AG04449 (cell line): Measurements from ENCODE around the gene TLDC2.

Experiments
- CTCF ChIA-PET: fragments of 350-600 bp; formaldehyde crosslinking; extraction: SDS; loops from one replicate; lab custom pipeline; 2021; ENCODE audit warnings: antibody characterized with exemption; lab: Yijun Ruan, JAX
- POLR2A ChIA-PET: fragments of 400-600, 350-600 bp; formaldehyde crosslinking; extraction: SDS; loops from one replicate; lab custom pipeline; 2020; ENCODE audit warnings: antibody characterized with exemption, inconsistent platforms; lab: Yijun Ruan, JAX
- DNase-seq: peaks from one replicate; pipeline ENCODE4 v3.0.0-alpha.2; 2010; ENCODE audit warnings: low read depth, low spot score
- H3K4me3 ChIP-seq: 2 replicates; pipeline ENCODE4 v1.5.1; 2011; ENCODE audit warnings: low read depth, mild to moderate bottlenecking, control low read depth, low read length
- TF ChIP-seq, protein P1 (sequence below): IDR thresholded peaks from one replicate; pipeline ENCODE4 v1.5.1; 2011; ENCODE audit warnings: mild to moderate bottlenecking, moderate library complexity, low read length, control low read depth, inconsistent platforms; ENCODE audit not compliant: insufficient read depth; ENCODE audit errors: missing control alignments

The TLDC2 gene

DNA sequence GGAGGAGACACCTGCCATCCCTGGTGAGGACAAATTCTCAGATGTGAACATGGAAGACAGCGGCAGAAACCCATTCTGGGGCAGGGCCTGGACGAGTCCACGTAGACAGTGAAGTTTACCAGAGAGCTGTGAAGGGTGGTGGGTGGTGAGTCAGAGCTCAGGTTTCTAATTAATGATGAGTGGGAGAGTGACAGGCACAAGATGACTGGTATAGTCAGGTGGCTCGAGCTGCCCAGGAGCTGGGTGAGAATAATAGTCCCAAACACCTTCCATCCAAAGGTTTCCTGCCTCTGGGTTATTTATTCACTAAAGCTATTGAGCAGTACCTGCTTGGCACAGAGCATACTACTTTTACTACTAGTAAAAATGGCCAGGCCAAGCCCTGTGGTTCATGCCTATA, 6.0 kb downstream of the TLDC2 start:
- CTCF ChIA-PET = interaction anchor here (0.6 to 3.2 kb wide), 10 partner anchors 8 to 269 kb away, joined by 3 to 12 read pairs (median 4); partner anchors contain the start of gene DSN1
- POLR2A ChIA-PET = no interaction called here
- H3K4me3 ChIP-seq = no peak overlapping the region
- TF ChIP-seq, protein P1, sequence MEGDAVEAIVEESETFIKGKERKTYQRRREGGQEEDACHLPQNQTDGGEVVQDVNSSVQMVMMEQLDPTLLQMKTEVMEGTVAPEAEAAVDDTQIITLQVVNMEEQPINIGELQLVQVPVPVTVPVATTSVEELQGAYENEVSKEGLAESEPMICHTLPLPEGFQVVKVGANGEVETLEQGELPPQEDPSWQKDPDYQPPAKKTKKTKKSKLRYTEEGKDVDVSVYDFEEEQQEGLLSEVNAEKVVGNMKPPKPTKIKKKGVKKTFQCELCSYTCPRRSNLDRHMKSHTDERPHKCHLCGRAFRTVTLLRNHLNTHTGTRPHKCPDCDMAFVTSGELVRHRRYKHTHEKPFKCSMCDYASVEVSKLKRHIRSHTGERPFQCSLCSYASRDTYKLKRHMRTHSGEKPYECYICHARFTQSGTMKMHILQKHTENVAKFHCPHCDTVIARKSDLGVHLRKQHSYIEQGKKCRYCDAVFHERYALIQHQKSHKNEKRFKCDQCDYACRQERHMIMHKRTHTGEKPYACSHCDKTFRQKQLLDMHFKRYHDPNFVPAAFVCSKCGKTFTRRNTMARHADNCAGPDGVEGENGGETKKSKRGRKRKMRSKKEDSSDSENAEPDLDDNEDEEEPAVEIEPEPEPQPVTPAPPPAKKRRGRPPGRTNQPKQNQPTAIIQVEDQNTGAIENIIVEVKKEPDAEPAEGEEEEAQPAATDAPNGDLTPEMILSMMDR = no peak
- DNase-seq = no peak

DNA sequence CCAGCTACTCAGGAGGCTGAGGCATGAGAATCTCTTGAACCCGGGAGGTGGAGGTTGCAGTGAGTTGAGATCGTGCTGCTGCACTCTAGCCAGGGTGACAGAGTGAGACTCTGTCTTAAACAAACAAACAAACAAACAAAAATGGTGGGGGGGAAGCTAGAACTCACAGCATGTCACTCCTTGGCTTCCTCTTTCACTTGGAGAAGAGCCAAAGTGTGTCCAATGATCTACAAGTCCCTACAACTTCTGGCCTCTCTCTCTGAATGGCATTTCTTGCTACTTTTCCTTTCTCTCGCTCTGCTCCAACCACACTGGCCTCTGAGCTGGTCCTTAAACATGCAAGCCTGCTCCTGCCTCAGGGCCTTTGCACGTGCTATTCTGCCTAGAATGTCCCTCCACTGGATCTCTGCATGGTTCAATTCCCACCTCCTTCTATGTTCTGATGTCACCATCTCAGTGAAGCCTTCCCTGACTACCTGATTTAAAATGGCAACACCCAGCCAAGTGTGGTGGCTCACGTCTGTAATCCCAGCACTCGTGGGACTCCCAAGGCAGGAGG, 8.1 kb downstream of the TLDC2 start:
- TF ChIP-seq, protein P1 = no peak
- DNase-seq = no peak
- ChIA-PET CTCF (interaction anchor here (0.9 to 3.2 kb wide), 11 partner anchors 9 to 273 kb away, joined by 3 to 12 read pairs (median 4); partner anchors contain the start of gene DSN1), POLR2A (interaction anchor here (0.6 kb wide), 1 partner anchor 14 kb away, joined by 3 read pairs; no protein-coding TSS in a partner anchor)
- no peak overlapping the region for H3K4me3 ChIP-seq

DNA sequence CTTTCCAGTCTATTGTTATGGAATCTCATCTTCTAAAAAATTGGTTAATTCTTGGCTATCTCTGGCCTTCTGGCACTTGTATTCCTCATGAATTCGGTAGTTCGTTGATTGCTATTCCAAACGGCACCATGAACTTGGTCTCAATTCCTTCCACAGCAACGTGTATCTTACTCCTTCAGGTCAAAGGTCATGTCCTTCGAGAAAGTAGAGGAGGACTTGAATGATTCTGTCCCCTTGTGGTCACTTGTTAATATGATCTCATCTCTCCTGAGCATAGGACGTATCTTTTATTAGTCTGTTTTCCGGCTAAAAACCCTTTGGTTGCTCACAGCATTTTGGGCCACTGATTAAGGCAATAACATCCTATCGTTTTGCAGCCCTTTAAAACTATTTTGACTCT, 9.4 kb downstream of the TLDC2 start:
- CTCF ChIA-PET = interaction anchor here (1.2 to 2.8 kb wide), 5 partner anchors 13 to 276 kb away, joined by 4 to 24 read pairs (median 5); a partner anchor contains a TSS
- no peak overlapping the region for H3K4me3 ChIP-seq
- TF ChIP-seq, protein P1 = no peak
- POLR2A ChIA-PET = no interaction called here
- no peak for DNase-seq

DNA sequence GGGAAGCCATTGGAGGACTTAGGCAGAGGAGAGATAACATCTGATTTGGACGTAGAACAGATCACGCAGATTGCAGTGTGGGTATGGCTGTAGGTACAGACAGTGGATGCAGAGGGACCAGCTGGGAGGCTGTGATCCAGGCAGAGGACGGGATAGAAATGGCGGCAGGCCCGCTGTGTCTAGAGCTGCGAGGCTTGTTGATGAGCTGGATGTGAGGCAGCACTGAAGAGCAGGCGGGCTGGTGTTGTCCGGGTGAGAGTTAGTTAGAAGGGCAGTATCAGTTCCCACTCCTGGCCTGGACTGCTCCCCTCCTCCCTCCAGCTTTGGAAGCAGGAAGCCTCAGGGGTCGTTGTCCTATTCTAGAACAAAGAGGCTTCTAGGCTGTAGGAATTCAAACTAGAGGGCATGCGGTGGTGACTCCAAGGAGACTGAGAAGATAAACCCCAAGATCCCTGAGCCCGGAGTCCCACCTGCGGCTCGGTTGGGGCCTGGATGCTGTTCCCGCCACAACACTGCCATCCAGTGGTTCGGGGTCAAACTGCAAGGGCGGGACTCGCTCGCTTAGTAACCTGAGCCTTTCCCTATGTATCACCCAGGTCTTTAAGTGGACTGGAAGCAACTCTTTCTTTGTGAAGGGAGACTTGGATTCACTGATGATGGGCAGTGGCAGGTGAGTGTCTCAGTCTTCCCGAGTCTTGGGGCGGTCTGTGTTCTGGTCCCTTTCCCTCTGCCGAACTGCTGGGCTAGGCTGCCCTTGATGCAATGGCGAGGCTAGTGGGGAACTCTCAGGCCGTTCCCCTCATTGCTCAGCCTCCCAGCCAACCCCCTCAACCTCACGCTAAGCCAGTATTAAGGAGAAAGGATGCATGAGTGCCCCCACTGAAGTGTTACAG, 11.2 kb downstream of the TLDC2 start:
- peak overlapping the region; percentile 43 for H3K4me3 ChIP-seq
- CTCF ChIA-PET = interaction anchor here (0.6 to 4.0 kb wide), 48 partner anchors 8 to 447 kb away, joined by 3 to 40 read pairs (median 4); partner anchors contain the start of genes DSN1, RAB5IF and TLDC2
- POLR2A ChIA-PET = interaction anchor here (0.7 kb wide), 1 partner anchor 313 kb away, joined by 3 read pairs; no protein-coding TSS in a partner anchor
- TF ChIP-seq, protein P1 = peak; percentile 94
- no peak for DNase-seq

DNA sequence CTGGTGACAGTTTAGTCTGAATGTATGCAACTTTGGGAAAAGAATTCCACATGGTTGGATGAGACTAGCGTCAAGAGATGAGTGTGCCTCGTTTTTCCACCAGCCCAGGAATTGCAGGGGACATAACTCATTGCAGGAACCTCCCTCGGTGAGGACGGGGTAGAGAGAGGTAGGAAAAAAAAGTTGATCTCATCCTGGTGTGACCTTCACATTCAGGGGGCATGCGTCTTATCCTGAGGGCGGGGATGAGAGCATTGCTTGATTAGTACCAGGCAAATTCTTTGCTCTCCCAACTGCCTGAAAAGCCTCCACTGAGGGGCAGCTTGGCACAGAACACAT, 11.8 kb downstream of the TLDC2 start:
- CTCF ChIA-PET = interaction anchor here (0.6 to 4.0 kb wide), 17 partner anchors 11 to 337 kb away, joined by 3 to 40 read pairs (median 5); partner anchors contain the start of genes RAB5IF and TLDC2
- no peak for DNase-seq
- H3K4me3 ChIP-seq = peak overlapping the region; percentile 43
- TF ChIP-seq, protein P1 = no peak
- POLR2A ChIA-PET = no interaction called here
